Dendritic cell treated with granulocyte-macrophage colony-stimulating factor and Interleukin-4, amounts not matched to agents 40 ng/mL and 50 ng/mL, for 4 days (primary cell): ENCODE results near the gene KLK6.
"Not testable (repeated sequence)": the region's sequence is repeated elsewhere in the genome, so short reads cannot be mapped to it uniquely, and the experiment has no call there.

Experiments
- H3K27ac Mint-ChIP-seq: one replicate; pipeline ENCODE4 v1.8.0; 2022; ENCODE audit warnings: mild to moderate bottlenecking, mixed read lengths
- H3K27me3 Mint-ChIP-seq: one replicate; pipeline ENCODE4 v1.8.0; 2022; ENCODE audit warnings: mild to moderate bottlenecking, mixed read lengths
- H3K36me3 Mint-ChIP-seq: one replicate; pipeline ENCODE4 v1.8.0; 2022; ENCODE audit warnings: low read depth, mixed read lengths
- H3K4me1 Mint-ChIP-seq: one replicate; pipeline ENCODE4 v1.8.0; 2022; ENCODE audit warnings: low read depth, mixed read lengths
- H3K4me3 Mint-ChIP-seq: one replicate; pipeline ENCODE4 v1.8.0; 2022; ENCODE audit warnings: mild to moderate bottlenecking, moderate library complexity, mixed read lengths
- H3K9me3 Mint-ChIP-seq: one replicate; pipeline ENCODE4 v1.8.0; 2022; ENCODE audit warnings: mixed read lengths
- intact Hi-C: fragments of 100-400 bp; cut with micrococcal nuclease; formaldehyde crosslinking; loops from one replicate; pipeline ENCODE4 v1.15.0; 2022

KLK6 gene

GRCh38 chr19:50979758-50980157 is 10.4 kb upstream of the KLK6 start:
- Mint-ChIP-seq H3K4me3 (no peak overlapping the region), H3K4me1 (no peaks in the 10 kb centered on the region), H3K27ac (no peak overlapping the region), H3K9me3 (no peaks in the 10 kb centered on the region), H3K27me3 (peaks cover 47% of the 10 kb centered on the region), H3K36me3 (no peaks in the 10 kb centered on the region)
- intact Hi-C loops, result no loop called here

GRCh38 chr19:50978772-50979390 is 9.5 kb upstream of the KLK6 start:
- H3K9me3 Mint-ChIP-seq, result no peaks in the 10 kb centered on the region
- no peak overlapping the region for H3K4me3 Mint-ChIP-seq
- H3K36me3 Mint-ChIP-seq, result no peaks in the 10 kb centered on the region
- H3K27ac Mint-ChIP-seq, result no peak overlapping the region
- H3K4me1 Mint-ChIP-seq, result no peaks in the 10 kb centered on the region
- intact Hi-C loops, result no loop called here
- peaks cover 40% of the 10 kb centered on the region for H3K27me3 Mint-ChIP-seq

- Mint-ChIP-seq H3K4me1 (no peaks in the 10 kb centered on the region), H3K4me3 (no peak overlapping the region), H3K9me3 (no peaks in the 10 kb centered on the region), H3K27me3 (peaks cover 34% of the 10 kb centered on the region), H3K27ac (no peak overlapping the region), H3K36me3 (no peaks in the 10 kb centered on the region)
- intact Hi-C loops, result no loop called here
Observed at GRCh38 chr19:50977626-50978025, 8.2 kb upstream of the KLK6 start.

- Mint-ChIP-seq H3K27ac (no peak overlapping the region), H3K4me1 (no peaks in the 10 kb centered on the region), H3K9me3 (no peaks in the 10 kb centered on the region), H3K27me3 (peaks cover 22% of the 10 kb centered on the region), H3K36me3 (no peaks in the 10 kb centered on the region), H3K4me3 (no peak overlapping the region)
- intact Hi-C loops, result no loop called here
Observed at GRCh38 chr19:50975766-50976165, 6.4 kb upstream of the KLK6 start.

GRCh38 chr19:50974702-50975556 is 5.5 kb upstream of the KLK6 start:
- intact Hi-C loops, result no loop called here
- peaks cover 23% of the 10 kb centered on the region for H3K27me3 Mint-ChIP-seq

GRCh38 chr19:50972795-50973376 is 3.5 kb upstream of the KLK6 start:
- no peaks in the 10 kb centered on the region for H3K36me3 Mint-ChIP-seq
- no peaks in the 10 kb centered on the region for H3K4me1 Mint-ChIP-seq
- no peak overlapping the region for H3K4me3 Mint-ChIP-seq
- H3K9me3 Mint-ChIP-seq, result no peaks in the 10 kb centered on the region
- intact Hi-C loops, result no loop called here
- no peak overlapping the region for H3K27ac Mint-ChIP-seq
- H3K27me3 Mint-ChIP-seq, result peaks cover 19% of the 10 kb centered on the region

More at GRCh38 chr19:50974702-50975556, 5.5 kb upstream of the KLK6 start:
- Mint-ChIP-seq H3K4me3 (no peak overlapping the region), H3K4me1 (no peaks in the 10 kb centered on the region), H3K36me3 (no peaks in the 10 kb centered on the region), H3K9me3 (no peaks in the 10 kb centered on the region), H3K27ac (no peak overlapping the region)

- H3K36me3 Mint-ChIP-seq, intact Hi-C loops, H3K4me3 Mint-ChIP-seq, H3K4me1 Mint-ChIP-seq, H3K9me3 Mint-ChIP-seq, H3K27ac Mint-ChIP-seq: not testable (repeated sequence)
- H3K27me3 Mint-ChIP-seq, result peaks cover 18% of the 10 kb centered on the region
Observed at GRCh38 chr19:50969810-50970209, 419 bp upstream of the KLK6 start.

- peaks cover 20% of the 10 kb centered on the region for H3K27me3 Mint-ChIP-seq
- no peaks in the 10 kb centered on the region for H3K9me3 Mint-ChIP-seq
- H3K27ac Mint-ChIP-seq, result no peak overlapping the region
- H3K36me3 Mint-ChIP-seq, result no peaks in the 10 kb centered on the region
- H3K4me1 Mint-ChIP-seq, result no peaks in the 10 kb centered on the region
- H3K4me3 Mint-ChIP-seq, result no peak overlapping the region
- intact Hi-C loops, result no loop called here
Observed at GRCh38 chr19:50968716-50969412, 527 bp downstream of the KLK6 start.

- no peaks in the 10 kb centered on the region for H3K4me1 Mint-ChIP-seq
- no peak overlapping the region for H3K27ac Mint-ChIP-seq
- no peaks in the 10 kb centered on the region for H3K36me3 Mint-ChIP-seq
- H3K27me3 Mint-ChIP-seq, result peaks cover 20% of the 10 kb centered on the region
- H3K4me3 Mint-ChIP-seq, result no peak overlapping the region
- peaks cover 1% of the 10 kb centered on the region for H3K9me3 Mint-ChIP-seq
- intact Hi-C loops, result no loop called here
Observed at GRCh38 chr19:50967929-50968715, 1.3 kb downstream of the KLK6 start.

- no peaks in the 10 kb centered on the region for H3K36me3 Mint-ChIP-seq
- H3K27ac Mint-ChIP-seq, result no peak overlapping the region
- intact Hi-C loops, result no loop called here
- H3K4me3 Mint-ChIP-seq, result no peak overlapping the region
- peaks cover 18% of the 10 kb centered on the region for H3K27me3 Mint-ChIP-seq
- H3K4me1 Mint-ChIP-seq, result no peaks in the 10 kb centered on the region
- peaks cover 26% of the 10 kb centered on the region for H3K9me3 Mint-ChIP-seq
Observed at GRCh38 chr19:50964266-50964665, 5.1 kb downstream of the KLK6 start.

GRCh38 chr19:50963381-50963780 is 6.0 kb downstream of the KLK6 start:
- Mint-ChIP-seq H3K27me3 (peaks cover 17% of the 10 kb centered on the region), H3K9me3 (peaks cover 28% of the 10 kb centered on the region), H3K4me1 (no peaks in the 10 kb centered on the region), H3K27ac (no peak overlapping the region), H3K4me3 (no peak overlapping the region), H3K36me3 (no peaks in the 10 kb centered on the region)
- intact Hi-C loops, result no loop called here

GRCh38 chr19:50962245-50962644 is 7.1 kb downstream of the KLK6 start:
- no peaks in the 10 kb centered on the region for H3K36me3 Mint-ChIP-seq
- peaks cover 28% of the 10 kb centered on the region for H3K9me3 Mint-ChIP-seq
- no peak overlapping the region for H3K27ac Mint-ChIP-seq
- H3K27me3 Mint-ChIP-seq, result peaks cover 16% of the 10 kb centered on the region
- intact Hi-C loops, result no loop called here
- no peaks in the 10 kb centered on the region for H3K4me1 Mint-ChIP-seq
- H3K4me3 Mint-ChIP-seq, result no peak overlapping the region

- Mint-ChIP-seq H3K27ac (no peak overlapping the region), H3K36me3 (no peaks in the 10 kb centered on the region), H3K4me3 (no peak overlapping the region), H3K9me3 (peaks cover 28% of the 10 kb centered on the region), H3K27me3 (peaks cover 11% of the 10 kb centered on the region), H3K4me1 (no peaks in the 10 kb centered on the region)
- intact Hi-C loops, result no loop called here
Observed at GRCh38 chr19:50959731-50960500, 9.5 kb downstream of the KLK6 start.
